ENCODE results near the gene LGALS3.

DNA sequence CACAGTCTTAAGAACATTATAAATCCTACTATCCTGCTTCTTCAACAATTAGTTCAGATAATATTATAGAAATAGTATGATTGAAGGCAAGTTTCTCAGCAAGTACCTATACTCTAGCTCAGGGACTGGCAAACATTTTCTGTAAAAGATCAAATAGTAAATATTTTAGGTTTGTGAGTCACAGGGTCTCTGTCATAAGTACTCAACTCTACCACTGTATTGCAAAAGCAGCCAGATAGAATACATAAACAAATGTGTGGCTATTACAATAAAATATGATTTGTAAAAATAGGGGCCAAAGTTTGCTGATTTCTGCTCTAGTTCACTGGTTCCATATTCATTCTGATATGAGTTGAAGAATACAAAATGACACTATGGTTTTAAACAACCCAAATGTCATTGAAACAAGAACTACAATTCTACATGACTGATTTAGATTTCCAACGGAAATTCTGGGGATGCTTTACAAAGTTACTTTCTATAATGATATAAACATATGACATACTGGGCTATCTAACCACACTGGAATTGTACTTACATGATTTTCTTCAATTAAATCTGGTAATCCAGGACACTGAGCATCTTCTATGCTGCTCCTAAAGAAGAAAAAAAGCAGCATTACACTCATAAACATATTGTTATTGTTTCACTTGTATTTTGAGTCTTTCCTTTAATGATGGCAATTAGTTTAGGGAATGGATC is 23.2 kb downstream of the LGALS3 start:
- TF ChIP-seq, protein P1, sequence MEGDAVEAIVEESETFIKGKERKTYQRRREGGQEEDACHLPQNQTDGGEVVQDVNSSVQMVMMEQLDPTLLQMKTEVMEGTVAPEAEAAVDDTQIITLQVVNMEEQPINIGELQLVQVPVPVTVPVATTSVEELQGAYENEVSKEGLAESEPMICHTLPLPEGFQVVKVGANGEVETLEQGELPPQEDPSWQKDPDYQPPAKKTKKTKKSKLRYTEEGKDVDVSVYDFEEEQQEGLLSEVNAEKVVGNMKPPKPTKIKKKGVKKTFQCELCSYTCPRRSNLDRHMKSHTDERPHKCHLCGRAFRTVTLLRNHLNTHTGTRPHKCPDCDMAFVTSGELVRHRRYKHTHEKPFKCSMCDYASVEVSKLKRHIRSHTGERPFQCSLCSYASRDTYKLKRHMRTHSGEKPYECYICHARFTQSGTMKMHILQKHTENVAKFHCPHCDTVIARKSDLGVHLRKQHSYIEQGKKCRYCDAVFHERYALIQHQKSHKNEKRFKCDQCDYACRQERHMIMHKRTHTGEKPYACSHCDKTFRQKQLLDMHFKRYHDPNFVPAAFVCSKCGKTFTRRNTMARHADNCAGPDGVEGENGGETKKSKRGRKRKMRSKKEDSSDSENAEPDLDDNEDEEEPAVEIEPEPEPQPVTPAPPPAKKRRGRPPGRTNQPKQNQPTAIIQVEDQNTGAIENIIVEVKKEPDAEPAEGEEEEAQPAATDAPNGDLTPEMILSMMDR (IDR thresholded peaks at IDR 0.05) = no peak
- TF ChIP-seq POLR2AphosphoS5 (IDR thresholded peaks at IDR 0.05) = no peak
